Amniotic stem cell (primary cell): ENCODE data around the gene CDK8.
"Not testable (repeated sequence)": the region's sequence is repeated elsewhere in the genome, so short reads cannot be mapped to it uniquely, and the experiment has no call there.

ENCODE experiments used
- DNase-seq: peaks from one replicate; lab custom pipeline; 2025; lab: John Stamatoyannopoulos, UW

Gene CDK8

GRCh38 chr13:26253787-26254582, at the start of gene CDK8:
TSS of gene CDK8 (plus strand) at chr13:26254129. CDS start at chr13:26254642, 513 bp downstream.
- peak; percentile 82 for DNase-seq

GRCh38 chr13:26208287-26208686, 45.6 kb upstream of the CDK8 start:
- DNase-seq, result no peak

- DNase-seq, result no peak
Observed at GRCh38 chr13:26213345-26213744, 40.6 kb upstream of the CDK8 start.

GRCh38 chr13:26213982-26214381, 39.9 kb upstream of the CDK8 start:
- DNase-seq, result no peak

GRCh38 chr13:26216042-26216441, 37.9 kb upstream of the CDK8 start:
- no peak for DNase-seq

GRCh38 chr13:26219726-26220125, 34.2 kb upstream of the CDK8 start:
- no peak for DNase-seq

GRCh38 chr13:26220575-26220974, 33.4 kb upstream of the CDK8 start:
- DNase-seq, result no peak

- no peak for DNase-seq
Observed at GRCh38 chr13:26221399-26221720, 32.6 kb upstream of the CDK8 start.

GRCh38 chr13:26221721-26222519, 32.0 kb upstream of the CDK8 start, which contains the start of gene RNF6:
TSS of gene RNF6 (minus strand) at chr13:26222314. CDS start at chr13:26219649, 2,665 bp downstream.
- DNase-seq, result peak; percentile 97

- DNase-seq, result no peak
Observed at GRCh38 chr13:26222520-26223046, 31.3 kb upstream of the CDK8 start.

GRCh38 chr13:26225896-26226617, 27.9 kb upstream of the CDK8 start:
- no peak for DNase-seq

GRCh38 chr13:26227166-26227971, 26.6 kb upstream of the CDK8 start:
- no peak for DNase-seq

- no peak for DNase-seq
Observed at GRCh38 chr13:26228096-26228495, 25.8 kb upstream of the CDK8 start.

- no peak for DNase-seq
Observed at GRCh38 chr13:26229080-26229615, 24.8 kb upstream of the CDK8 start.

GRCh38 chr13:26230703-26231102, 23.2 kb upstream of the CDK8 start:
- DNase-seq, result no peak

GRCh38 chr13:26236296-26236695, 17.6 kb upstream of the CDK8 start:
- DNase-seq, result no peak

- no peak for DNase-seq
Observed at GRCh38 chr13:26246154-26246553, 7.8 kb upstream of the CDK8 start.

GRCh38 chr13:26247011-26247410, 6.9 kb upstream of the CDK8 start:
- no peak for DNase-seq

GRCh38 chr13:26247608-26248007, 6.3 kb upstream of the CDK8 start:
- no peak for DNase-seq

- DNase-seq, result no peak
Observed at GRCh38 chr13:26249551-26249950, 4.4 kb upstream of the CDK8 start.

- not testable (repeated sequence) for DNase-seq
Observed at GRCh38 chr13:26252006-26252405, 1.9 kb upstream of the CDK8 start.
